GM10266 (cell line): ENCODE results near the gene SNRNP70.

Experiments used
- DNase-seq: peaks from one replicate; pipeline ENCODE4 v3.0.0; 2012; ENCODE audit errors: extremely low spot score
- CTCF ChIP-seq: IDR thresholded peaks from 2 replicates; pipeline ENCODE4 v1.5.1; 2012; ENCODE audit warnings: mild to moderate bottlenecking, low read depth; ENCODE audit not compliant: control insufficient read depth, insufficient read depth; ENCODE audit errors: missing control alignments

The SNRNP70 gene

DNA sequence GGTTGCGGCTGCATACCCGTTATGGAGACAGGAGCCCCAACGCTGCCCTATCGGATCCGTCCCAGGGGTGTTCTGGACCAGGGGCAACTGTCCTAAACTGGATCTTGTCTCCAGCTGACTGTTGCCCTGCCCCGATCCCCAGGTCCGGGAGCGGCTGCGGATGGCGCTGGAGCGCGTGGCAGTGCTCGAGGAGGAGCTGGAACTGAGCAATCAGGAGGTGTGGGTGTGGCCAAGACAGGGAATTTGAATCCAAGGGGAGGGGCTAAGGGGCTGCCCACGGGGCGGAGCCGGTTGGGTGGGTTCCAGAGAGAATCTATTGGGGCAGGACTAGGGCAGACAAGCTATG, 44.0 kb downstream of the SNRNP70 start:
- TF ChIP-seq CTCF, result no peak
- no peak for DNase-seq

- TF ChIP-seq CTCF, result no peak
- DNase-seq, result no peak
These were observed 45.1 kb downstream of the SNRNP70 start for GRCh38 chr19:49130325-49130724.

- no peak for TF ChIP-seq CTCF
- no peak for DNase-seq
These were observed 47.8 kb downstream of the SNRNP70 start for GRCh38 chr19:49132974-49133609.

DNA sequence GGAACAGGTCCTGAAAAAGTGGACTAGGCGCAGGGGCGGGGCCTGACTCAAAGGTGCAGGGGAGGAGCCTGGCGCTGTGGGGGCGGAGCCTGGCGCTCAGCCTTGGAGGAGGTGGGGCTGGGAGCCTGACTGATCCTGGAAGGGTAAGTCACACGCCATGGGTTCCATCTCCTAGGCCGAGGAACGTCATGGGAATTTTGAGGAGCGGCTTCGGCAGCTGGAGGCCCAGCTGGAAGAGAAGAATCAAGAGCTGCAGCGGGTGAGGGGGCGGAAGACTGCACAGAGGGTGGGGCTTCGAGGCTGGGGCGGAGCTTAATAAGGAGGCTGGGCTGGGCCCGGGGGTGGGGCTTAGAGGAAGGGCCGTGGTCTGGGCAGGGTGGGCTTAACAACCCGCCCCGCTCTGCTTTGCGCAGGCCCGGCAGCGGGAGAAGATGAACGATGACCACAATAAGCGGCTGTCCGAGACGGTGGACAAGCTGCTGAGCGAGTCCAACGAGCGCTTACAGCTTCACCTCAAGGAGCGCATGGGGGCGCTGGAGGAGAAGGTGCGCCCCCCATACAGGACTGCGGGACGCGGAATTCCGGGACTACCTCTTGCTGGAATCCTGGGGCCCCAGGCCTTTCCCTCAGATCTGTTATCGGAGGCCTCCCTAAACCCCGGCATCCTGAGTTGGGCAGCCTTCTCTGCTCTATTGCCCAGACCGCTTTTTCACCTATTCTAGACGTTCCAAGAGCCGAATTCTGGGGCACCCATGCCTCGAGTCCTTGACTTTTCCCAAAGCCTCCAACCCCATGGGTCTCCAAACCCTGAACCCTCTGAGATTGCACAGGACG, 48.6 kb downstream of the SNRNP70 start:
- no peak for DNase-seq
- TF ChIP-seq CTCF, result no peak

- no peak for TF ChIP-seq CTCF
- DNase-seq, result no peak
These were observed 50.4 kb downstream of the SNRNP70 start for GRCh38 chr19:49135686-49136085.

- DNase-seq, result no peak
- TF ChIP-seq CTCF, result no peak
These were observed 51.5 kb downstream of the SNRNP70 start for GRCh38 chr19:49136771-49137171.

GRCh38 chr19:49140951-49141350, 55.7 kb downstream of the SNRNP70 start:
- DNase-seq, result no peak
- TF ChIP-seq CTCF, result no peak
